ENCODE measurements around the gene FZR1. TPM values are rescaled to one million over a fixed set of nuclear protein-coding genes. Genes with fewer than 3 reads are reported as not detected.

Gene FZR1
- total and polyA plus RNA-seq, 2 of the 13 experiments (the other 11 are each of a cell fraction or from before 2014, with no cell fraction given), result 29.0 to 30.8 TPM

DNA sequence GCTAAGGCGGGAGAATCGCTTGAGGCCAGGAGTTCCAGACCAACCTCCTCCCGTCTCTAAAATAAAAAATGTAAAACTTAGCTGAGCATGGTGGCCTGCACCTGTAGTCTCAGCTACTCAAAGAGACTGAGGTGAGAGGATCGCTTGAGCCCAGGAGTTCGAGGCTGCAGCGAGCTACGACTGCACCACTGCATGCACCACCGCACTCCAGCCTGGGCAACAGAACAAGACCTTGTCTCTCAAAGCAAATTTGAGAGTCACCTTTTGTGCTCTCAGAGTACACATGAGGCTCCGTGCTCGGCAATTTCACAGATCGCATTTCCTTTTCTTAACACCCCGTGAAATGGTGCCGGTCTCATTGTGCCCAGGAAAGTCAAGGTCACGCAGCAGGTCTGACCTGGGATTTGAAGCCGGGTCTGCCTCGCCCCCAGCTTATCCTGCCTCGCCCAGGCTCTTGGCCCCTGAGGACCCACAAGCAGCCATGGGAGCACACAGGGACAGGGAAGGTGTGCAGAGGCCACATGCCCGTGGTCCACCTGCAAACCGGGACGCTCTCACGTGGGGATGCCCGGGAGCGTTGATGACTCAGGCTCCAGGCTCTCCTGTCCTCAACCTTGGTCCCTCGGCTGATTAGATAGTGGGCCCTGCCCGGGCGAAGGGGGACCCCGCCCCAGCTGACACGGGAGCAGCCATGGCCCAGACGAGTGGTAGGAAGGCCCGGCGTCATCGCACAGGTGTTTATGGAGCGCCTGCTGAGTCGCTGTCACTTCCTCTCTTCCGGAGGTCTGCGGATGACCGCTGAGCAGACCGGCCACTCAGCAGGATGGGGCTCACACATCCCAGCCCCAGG is 24.6 kb upstream of the FZR1 start (continued):
- TF ChIP-seq, protein P1, sequence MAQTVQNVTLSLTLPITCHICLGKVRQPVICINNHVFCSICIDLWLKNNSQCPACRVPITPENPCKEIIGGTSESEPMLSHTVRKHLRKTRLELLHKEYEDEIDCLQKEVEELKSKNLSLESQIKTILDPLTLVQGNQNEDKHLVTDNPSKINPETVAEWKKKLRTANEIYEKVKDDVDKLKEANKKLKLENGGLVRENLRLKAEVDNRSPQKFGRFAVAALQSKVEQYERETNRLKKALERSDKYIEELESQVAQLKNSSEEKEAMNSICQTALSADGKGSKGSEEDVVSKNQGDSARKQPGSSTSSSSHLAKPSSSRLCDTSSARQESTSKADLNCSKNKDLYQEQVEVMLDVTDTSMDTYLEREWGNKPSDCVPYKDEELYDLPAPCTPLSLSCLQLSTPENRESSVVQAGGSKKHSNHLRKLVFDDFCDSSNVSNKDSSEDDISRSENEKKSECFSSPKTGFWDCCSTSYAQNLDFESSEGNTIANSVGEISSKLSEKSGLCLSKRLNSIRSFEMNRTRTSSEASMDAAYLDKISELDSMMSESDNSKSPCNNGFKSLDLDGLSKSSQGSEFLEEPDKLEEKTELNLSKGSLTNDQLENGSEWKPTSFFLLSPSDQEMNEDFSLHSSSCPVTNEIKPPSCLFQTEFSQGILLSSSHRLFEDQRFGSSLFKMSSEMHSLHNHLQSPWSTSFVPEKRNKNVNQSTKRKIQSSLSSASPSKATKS (CRISPR knock-in tag; IDR thresholded peaks at IDR 0.05), result no peak
- TF ChIP-seq GLI4 (CRISPR knock-in tag; IDR thresholded peaks at IDR 0.05; ENCODE audit: borderline replicate concordance) (peak; percentile 70), SIN3A (IDR thresholded peaks at IDR 0.05; ENCODE audit: borderline replicate concordance, low read depth, low read length) (no peak), KAT2B (IDR thresholded peaks at IDR 0.05; ENCODE audit: borderline replicate concordance, low read depth, low read length) (no peak), TBX3 (IDR thresholded peaks at IDR 0.05; ENCODE audit: borderline replicate concordance) (0 out of 2 replicates have a peak, but pooled peaks have one; percentile 11), SRSF9 (IDR thresholded peaks at IDR 0.05; ENCODE audit: borderline replicate concordance, insufficient read depth, low read depth, low read length, poor library complexity, severe bottlenecking) (no peak), EED (CRISPR knock-in tag; IDR thresholded peaks at IDR 0.05) (no peak), HNRNPL (IDR thresholded peaks at IDR 0.05; ENCODE audit: low read depth, low read length) (no peak), SPEN (CRISPR knock-in tag; IDR thresholded peaks at IDR 0.05; ENCODE audit: low read depth) (peak; percentile 72; the same call in 1 of the 2 replicates), KLF16 (CRISPR knock-in tag; IDR thresholded peaks at IDR 0.05) (peak in 1 of 2 experiments; percentile 66; a peak in 2 of 4 replicates), ZNF605 (CRISPR knock-in tag; IDR thresholded peaks at IDR 0.05) (peak; percentile 76), ZNF776 (CRISPR knock-in tag; IDR thresholded peaks at IDR 0.05) (peak; percentile 94)
- TF ChIP-seq, protein P2, sequence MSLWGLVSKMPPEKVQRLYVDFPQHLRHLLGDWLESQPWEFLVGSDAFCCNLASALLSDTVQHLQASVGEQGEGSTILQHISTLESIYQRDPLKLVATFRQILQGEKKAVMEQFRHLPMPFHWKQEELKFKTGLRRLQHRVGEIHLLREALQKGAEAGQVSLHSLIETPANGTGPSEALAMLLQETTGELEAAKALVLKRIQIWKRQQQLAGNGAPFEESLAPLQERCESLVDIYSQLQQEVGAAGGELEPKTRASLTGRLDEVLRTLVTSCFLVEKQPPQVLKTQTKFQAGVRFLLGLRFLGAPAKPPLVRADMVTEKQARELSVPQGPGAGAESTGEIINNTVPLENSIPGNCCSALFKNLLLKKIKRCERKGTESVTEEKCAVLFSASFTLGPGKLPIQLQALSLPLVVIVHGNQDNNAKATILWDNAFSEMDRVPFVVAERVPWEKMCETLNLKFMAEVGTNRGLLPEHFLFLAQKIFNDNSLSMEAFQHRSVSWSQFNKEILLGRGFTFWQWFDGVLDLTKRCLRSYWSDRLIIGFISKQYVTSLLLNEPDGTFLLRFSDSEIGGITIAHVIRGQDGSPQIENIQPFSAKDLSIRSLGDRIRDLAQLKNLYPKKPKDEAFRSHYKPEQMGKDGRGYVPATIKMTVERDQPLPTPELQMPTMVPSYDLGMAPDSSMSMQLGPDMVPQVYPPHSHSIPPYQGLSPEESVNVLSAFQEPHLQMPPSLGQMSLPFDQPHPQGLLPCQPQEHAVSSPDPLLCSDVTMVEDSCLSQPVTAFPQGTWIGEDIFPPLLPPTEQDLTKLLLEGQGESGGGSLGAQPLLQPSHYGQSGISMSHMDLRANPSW (CRISPR knock-in tag; IDR thresholded peaks at IDR 0.05; ENCODE audit: borderline replicate concordance), result no peak
- TF ChIP-seq, protein P3, sequence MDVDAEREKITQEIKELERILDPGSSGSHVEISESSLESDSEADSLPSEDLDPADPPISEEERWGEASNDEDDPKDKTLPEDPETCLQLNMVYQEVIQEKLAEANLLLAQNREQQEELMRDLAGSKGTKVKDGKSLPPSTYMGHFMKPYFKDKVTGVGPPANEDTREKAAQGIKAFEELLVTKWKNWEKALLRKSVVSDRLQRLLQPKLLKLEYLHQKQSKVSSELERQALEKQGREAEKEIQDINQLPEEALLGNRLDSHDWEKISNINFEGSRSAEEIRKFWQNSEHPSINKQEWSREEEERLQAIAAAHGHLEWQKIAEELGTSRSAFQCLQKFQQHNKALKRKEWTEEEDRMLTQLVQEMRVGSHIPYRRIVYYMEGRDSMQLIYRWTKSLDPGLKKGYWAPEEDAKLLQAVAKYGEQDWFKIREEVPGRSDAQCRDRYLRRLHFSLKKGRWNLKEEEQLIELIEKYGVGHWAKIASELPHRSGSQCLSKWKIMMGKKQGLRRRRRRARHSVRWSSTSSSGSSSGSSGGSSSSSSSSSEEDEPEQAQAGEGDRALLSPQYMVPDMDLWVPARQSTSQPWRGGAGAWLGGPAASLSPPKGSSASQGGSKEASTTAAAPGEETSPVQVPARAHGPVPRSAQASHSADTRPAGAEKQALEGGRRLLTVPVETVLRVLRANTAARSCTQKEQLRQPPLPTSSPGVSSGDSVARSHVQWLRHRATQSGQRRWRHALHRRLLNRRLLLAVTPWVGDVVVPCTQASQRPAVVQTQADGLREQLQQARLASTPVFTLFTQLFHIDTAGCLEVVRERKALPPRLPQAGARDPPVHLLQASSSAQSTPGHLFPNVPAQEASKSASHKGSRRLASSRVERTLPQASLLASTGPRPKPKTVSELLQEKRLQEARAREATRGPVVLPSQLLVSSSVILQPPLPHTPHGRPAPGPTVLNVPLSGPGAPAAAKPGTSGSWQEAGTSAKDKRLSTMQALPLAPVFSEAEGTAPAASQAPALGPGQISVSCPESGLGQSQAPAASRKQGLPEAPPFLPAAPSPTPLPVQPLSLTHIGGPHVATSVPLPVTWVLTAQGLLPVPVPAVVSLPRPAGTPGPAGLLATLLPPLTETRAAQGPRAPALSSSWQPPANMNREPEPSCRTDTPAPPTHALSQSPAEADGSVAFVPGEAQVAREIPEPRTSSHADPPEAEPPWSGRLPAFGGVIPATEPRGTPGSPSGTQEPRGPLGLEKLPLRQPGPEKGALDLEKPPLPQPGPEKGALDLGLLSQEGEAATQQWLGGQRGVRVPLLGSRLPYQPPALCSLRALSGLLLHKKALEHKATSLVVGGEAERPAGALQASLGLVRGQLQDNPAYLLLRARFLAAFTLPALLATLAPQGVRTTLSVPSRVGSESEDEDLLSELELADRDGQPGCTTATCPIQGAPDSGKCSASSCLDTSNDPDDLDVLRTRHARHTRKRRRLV (CRISPR knock-in tag; IDR thresholded peaks at IDR 0.05), result peak; percentile 79; the same call in 1 of the 2 replicates
- TF ChIP-seq, protein P4, sequence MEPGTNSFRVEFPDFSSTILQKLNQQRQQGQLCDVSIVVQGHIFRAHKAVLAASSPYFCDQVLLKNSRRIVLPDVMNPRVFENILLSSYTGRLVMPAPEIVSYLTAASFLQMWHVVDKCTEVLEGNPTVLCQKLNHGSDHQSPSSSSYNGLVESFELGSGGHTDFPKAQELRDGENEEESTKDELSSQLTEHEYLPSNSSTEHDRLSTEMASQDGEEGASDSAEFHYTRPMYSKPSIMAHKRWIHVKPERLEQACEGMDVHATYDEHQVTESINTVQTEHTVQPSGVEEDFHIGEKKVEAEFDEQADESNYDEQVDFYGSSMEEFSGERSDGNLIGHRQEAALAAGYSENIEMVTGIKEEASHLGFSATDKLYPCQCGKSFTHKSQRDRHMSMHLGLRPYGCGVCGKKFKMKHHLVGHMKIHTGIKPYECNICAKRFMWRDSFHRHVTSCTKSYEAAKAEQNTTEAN (CRISPR knock-in tag; conservative IDR thresholded peaks at IDR 0.05), result peak; percentile 48; the same call in 1 of the 2 replicates

All from HepG2 (cell line).